Natural killer cell (primary cell): ENCODE measurements around the gene PET100. TPM values are rescaled to one million over a fixed set of nuclear protein-coding genes. Genes with fewer than 3 reads are reported as not detected.

ENCODE experiments used
- ATAC-seq, 3 donors: fragments of 150-1000 bp in 2 of 3; fragments of 200-7000 bp in 1 of 3; cut with Tn5 transposase; 1 replicate in 1 of 3; 2 replicates in 2 of 3; pipeline ENCODE4 v1.10.0; 2021; ENCODE audit warnings: mild to moderate bottlenecking in 2 of 3, moderate library complexity in 2 of 3
- DNase-seq, 2 donors: peaks; one replicate each; pipeline versions ENCODE4 v3.0.0 to v3.0.0-alpha.2; 2013 to 2021; ENCODE audit warnings: mixed read lengths in 1 of 2
- H3K27ac ChIP-seq: one replicate; pipeline ENCODE4 v1.5.1; 2013; ENCODE audit warnings: mild to moderate bottlenecking, low read length
- H3K27me3 ChIP-seq: one replicate; pipeline ENCODE4 v1.6.1; 2013; ENCODE audit warnings: low read length; ENCODE audit not compliant: control insufficient read depth, insufficient read depth
- H3K36me3 ChIP-seq: one replicate; pipeline ENCODE4 v1.6.1; 2013; ENCODE audit warnings: low read length; ENCODE audit not compliant: control insufficient read depth, insufficient read depth
- H3K4me1 ChIP-seq: one replicate; pipeline ENCODE4 v1.6.1; 2013; ENCODE audit warnings: low read length; ENCODE audit not compliant: control insufficient read depth, insufficient read depth
- H3K4me3 ChIP-seq: one replicate; pipeline ENCODE4 v1.5.1; 2013; ENCODE audit warnings: low read length
- H3K9me3 ChIP-seq: one replicate; pipeline ENCODE4 v1.6.1; 2013; ENCODE audit warnings: low read length; ENCODE audit not compliant: control insufficient read depth, insufficient read depth
- H3K27ac Mint-ChIP-seq, 2 donors: one replicate each; pipeline ENCODE4 v1.8.0; 2022; ENCODE audit warnings: mild to moderate bottlenecking in 2 of 2, mixed read lengths in 2 of 2, moderate library complexity in 1 of 2
- H3K27me3 Mint-ChIP-seq, 2 donors: one replicate each; pipeline ENCODE4 v1.8.0; 2022; ENCODE audit warnings: low read depth in 2 of 2, mixed read lengths in 2 of 2
- H3K36me3 Mint-ChIP-seq: one replicate; pipeline ENCODE4 v1.8.0; 2022; ENCODE audit warnings: mixed read lengths
- H3K4me1 Mint-ChIP-seq, 2 donors: one replicate each; pipeline ENCODE4 v1.8.0; 2022; ENCODE audit warnings: mixed read lengths in 2 of 2
- H3K4me3 Mint-ChIP-seq: one replicate; pipeline ENCODE4 v1.8.0; 2022; ENCODE audit warnings: mild to moderate bottlenecking, moderate library complexity, mixed read lengths
- H3K9me3 Mint-ChIP-seq, 2 donors: one replicate each; pipeline ENCODE4 v1.8.0; 2022; ENCODE audit warnings: mixed read lengths in 2 of 2
- WGBS: methylation state at CpG from one replicate; pipeline ENCODE4 v1.1.7; 2013; ENCODE audit warnings: missing lambda C conversion rate; ENCODE audit not compliant: insufficient coverage; 5-methylcytosine and 5-hydroxymethylcytosine counted together
- intact Hi-C: fragments of 100-400 bp; cut with micrococcal nuclease; formaldehyde crosslinking; loops from one replicate; pipeline ENCODE4 v1.14.2; 2022
- total RNA-seq, 4 donors: library from RNA; stranded (reverse); fragments of 120-200 nt in 1 of 4; gene quantifications; one replicate each; pipeline versions ENCODE4 v1.2.3 to v1.2.4, GENCODE V29; 2013 to 2022
- TF ChIP-seq, protein P1 (sequence below): fragments of 200-600 bp; IDR thresholded peaks from one replicate; pipeline ENCODE4 v1.8.0; 2022; ENCODE audit warnings: antibody characterized with exemption

PET100 gene
- total RNA-seq, 3 donors from 2014 or later (not counting 1 experiment from before 2014, with no cell fraction given) = 92.0 to 139 (median 106) TPM

DNA sequence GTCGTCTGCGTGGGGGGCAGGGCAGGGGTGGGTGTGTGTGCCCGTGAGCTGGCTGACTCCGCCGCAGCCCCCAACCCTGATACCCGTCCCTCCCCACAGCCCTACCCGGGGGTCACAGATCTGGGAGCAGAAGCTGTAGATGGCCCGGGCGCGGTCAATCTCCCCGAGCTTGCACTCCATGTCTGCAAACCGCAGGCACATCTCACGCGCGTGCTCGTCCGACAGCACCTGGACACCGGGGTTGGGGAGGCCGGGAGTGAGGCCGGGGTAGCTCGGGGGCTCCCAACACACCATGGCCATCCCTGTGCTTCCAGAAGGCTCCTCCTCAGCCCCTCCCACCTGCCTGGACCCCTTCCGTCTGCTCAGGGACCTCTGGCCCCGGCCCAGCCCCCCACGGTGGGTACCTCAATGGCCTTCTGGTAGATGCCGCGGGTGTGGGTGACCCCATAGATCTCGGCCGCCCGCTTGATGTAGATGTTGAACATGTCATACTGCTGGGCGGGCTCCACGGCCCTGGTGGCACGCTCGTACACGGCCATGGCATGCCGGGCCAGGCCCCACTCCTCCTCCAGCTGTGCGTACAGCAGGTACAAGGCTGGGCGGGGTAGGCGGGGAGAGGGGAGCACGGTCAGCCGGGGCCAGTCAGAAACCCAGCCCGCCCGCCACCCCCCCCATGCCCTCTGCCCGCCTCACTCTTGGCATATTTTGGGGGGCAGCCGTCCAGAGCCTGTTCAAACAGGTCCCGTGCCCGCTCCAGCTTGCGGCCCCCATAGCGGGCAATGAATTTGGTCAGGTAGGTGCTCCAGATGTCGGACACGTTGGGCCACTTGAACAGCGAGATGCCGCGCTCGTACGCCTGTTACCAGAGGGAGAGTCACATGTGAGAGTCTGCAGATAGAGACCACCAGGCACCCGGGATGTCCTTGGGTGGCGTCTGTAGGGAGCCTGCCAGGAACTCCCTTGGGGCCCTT is 8.9 kb upstream of the PET100 start:
- H3K36me3 ChIP-seq = peaks cover 51% of the 10 kb centered on the region
- DNase-seq (no peak), ATAC-seq (no peak)
- no peaks in the 10 kb centered on the region for H3K9me3 ChIP-seq
- H3K4me3 Mint-ChIP-seq = no peak overlapping the region
- H3K27me3 Mint-ChIP-seq = no peaks in the 10 kb centered on the region
- peaks cover 0 to 16% of the 10 kb centered on the region in 2 donors for H3K4me1 Mint-ChIP-seq
- TF ChIP-seq, protein P1, sequence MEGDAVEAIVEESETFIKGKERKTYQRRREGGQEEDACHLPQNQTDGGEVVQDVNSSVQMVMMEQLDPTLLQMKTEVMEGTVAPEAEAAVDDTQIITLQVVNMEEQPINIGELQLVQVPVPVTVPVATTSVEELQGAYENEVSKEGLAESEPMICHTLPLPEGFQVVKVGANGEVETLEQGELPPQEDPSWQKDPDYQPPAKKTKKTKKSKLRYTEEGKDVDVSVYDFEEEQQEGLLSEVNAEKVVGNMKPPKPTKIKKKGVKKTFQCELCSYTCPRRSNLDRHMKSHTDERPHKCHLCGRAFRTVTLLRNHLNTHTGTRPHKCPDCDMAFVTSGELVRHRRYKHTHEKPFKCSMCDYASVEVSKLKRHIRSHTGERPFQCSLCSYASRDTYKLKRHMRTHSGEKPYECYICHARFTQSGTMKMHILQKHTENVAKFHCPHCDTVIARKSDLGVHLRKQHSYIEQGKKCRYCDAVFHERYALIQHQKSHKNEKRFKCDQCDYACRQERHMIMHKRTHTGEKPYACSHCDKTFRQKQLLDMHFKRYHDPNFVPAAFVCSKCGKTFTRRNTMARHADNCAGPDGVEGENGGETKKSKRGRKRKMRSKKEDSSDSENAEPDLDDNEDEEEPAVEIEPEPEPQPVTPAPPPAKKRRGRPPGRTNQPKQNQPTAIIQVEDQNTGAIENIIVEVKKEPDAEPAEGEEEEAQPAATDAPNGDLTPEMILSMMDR = no peak
- intact Hi-C loops = no loop called here
- no peaks in the 10 kb centered on the region for H3K36me3 Mint-ChIP-seq
- no peak overlapping the region for H3K27ac Mint-ChIP-seq
- WGBS = 98% methylated on average over 56 of the region's 57 CpGs
- H3K9me3 Mint-ChIP-seq = no peaks in the 10 kb centered on the region
- H3K27ac ChIP-seq = no peak overlapping the region
- H3K27me3 ChIP-seq = no peaks in the 10 kb centered on the region
- H3K4me1 ChIP-seq = no peaks in the 10 kb centered on the region
- H3K4me3 ChIP-seq = no peak overlapping the region

DNA sequence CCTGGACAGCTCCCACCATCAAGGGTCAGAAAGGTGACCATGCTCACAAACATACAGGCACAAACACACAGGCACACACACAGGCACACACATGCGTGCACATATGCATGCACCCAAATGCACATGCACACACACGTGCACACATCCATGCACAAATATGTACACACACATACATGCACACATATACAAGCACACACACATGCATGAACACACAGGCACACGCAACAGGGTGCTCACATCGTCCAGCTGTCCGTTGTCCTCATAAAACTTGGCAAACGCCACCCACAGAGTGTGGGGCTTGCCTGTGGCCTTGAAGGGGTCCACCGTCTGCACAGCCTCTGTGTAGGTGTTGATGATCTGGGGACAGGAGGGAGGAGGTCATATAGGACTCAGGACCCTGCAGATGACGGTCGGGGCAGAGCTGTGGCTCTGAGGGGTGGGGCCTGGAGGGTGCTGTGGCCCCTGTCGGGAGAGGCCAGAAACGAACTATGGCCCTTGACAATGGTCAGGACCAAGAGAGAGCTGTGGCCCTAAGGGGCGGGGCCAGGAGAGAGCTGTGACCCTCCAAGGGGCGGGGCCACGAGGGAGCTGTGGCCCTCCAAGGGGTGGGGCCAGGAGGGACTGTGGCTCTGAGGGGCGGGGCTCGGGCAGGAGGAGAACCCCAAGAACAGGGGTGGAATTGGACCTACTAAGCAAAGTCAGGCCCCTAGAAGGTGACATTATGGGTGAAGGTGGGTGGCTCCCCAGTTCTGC is 6.5 kb upstream of the PET100 start:
- Histone ChIP-seq H3K36me3 (peaks cover 64% of the 10 kb centered on the region), H3K4me1 (peaks cover 6% of the 10 kb centered on the region), H3K27me3 (no peaks in the 10 kb centered on the region), H3K27ac (no peak overlapping the region), H3K4me3 (no peak overlapping the region), H3K9me3 (no peaks in the 10 kb centered on the region)
- H3K27me3 Mint-ChIP-seq = no peaks in the 10 kb centered on the region
- H3K4me3 Mint-ChIP-seq = no peak overlapping the region
- no peaks in the 10 kb centered on the region for H3K9me3 Mint-ChIP-seq
- no peak for DNase-seq
- WGBS = 94% methylated on average over 16 of the region's 16 CpGs
- H3K36me3 Mint-ChIP-seq = no peaks in the 10 kb centered on the region
- intact Hi-C loops = no loop called here
- ATAC-seq = peak in 2 of 3 donors; percentile 32 to 44
- TF ChIP-seq, protein P1 = no peak
- H3K4me1 Mint-ChIP-seq = peaks cover 1 to 27% of the 10 kb centered on the region in 2 donors
- peak overlapping the region in 1 of 2 donors; percentile 23 for H3K27ac Mint-ChIP-seq

DNA sequence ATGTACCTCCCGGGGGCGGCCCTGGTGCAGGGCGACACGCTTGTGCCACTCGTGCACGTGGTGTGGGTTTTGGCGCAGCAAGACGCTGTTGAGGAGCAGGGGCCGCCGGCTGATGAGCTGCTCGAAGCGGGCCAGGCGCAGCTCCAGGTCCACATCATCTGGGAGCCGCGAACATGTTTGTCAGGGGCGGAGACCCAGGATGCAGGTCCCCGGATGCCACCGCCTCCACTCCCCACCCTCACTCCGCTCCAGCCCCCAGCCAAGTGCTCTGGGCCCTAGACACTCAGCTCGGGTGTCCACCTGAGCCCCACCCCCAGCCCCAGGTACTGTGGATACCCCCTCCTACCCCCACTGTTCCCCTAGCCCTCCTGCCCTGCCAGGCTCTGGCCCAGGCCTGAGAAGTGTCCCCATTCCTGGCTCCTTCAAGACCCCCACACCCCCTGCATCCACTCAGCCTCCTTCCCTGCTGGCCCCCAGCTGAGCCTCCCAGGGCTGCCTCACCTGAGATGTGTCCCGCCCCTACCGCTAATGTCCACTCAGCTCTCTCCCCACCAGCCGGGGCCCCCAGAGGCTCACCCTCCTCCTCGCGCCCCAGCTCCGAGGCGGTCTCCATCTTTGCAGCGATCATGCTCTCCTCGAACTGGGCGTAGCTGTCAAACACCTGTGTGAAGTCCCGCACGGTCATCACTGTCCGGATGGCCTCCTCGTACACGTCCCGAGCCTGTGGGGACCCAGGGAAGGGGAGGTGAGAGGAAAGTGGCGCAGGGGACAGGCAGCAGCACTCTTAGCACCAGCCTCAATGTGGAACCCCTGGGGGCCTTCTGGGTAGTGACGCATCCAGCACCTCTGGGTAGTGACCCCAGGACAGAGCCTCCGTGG is 5.6 kb upstream of the PET100 start:
- no peaks in the 10 kb centered on the region for H3K9me3 Mint-ChIP-seq
- Histone ChIP-seq H3K27ac (no peak overlapping the region), H3K9me3 (no peaks in the 10 kb centered on the region), H3K4me1 (peaks cover 15% of the 10 kb centered on the region), H3K27me3 (no peaks in the 10 kb centered on the region), H3K4me3 (no peak overlapping the region), H3K36me3 (peaks cover 62% of the 10 kb centered on the region)
- DNase-seq = no peak
- WGBS = 97% methylated on average over 39 of the region's 39 CpGs
- TF ChIP-seq, protein P1 = no peak
- no peak overlapping the region for H3K4me3 Mint-ChIP-seq
- H3K36me3 Mint-ChIP-seq = no peaks in the 10 kb centered on the region
- H3K4me1 Mint-ChIP-seq = peaks cover 10 to 28% of the 10 kb centered on the region in 2 donors
- H3K27me3 Mint-ChIP-seq = no peaks in the 10 kb centered on the region
- intact Hi-C loops = no loop called here
- H3K27ac Mint-ChIP-seq = no peak overlapping the region
- peak in 1 of 3 donors; percentile 5 for ATAC-seq
